HEK293T (cell line): Measurements from ENCODE around the gene ALPK1.
A peak's percentile ranks its signal among the peaks of the same experiment; 100 is the strongest.

Experiments used
- CTCF ChIA-PET: fragments of 350-600 bp; formaldehyde crosslinking; extraction: SDS; loops from one replicate; lab custom pipeline; 2021; ENCODE audit warnings: antibody characterized with exemption, inconsistent platforms; lab: Yijun Ruan, JAX
- POLR2A ChIA-PET: fragments of 350-600 bp; formaldehyde crosslinking; extraction: SDS; loops from one replicate; lab custom pipeline; 2020; ENCODE audit warnings: antibody characterized with exemption, inconsistent platforms; lab: Yijun Ruan, JAX
- DNase-seq: peaks from one replicate; pipeline ENCODE4 v3.0.0; 2012; ENCODE audit warnings: mixed read lengths; ENCODE audit errors: extremely low spot score
- ARNT ChIP-seq: fragments of 450-650 bp; IDR thresholded peaks from 2 replicates; pipeline ENCODE4 v1.6.1; 2017; ENCODE audit warnings: mild to moderate bottlenecking
- BHLHE40 ChIP-seq: fragments of 450-650 bp; IDR thresholded peaks from 2 replicates; pipeline ENCODE4 v1.6.1; 2016; ENCODE audit warnings: mild to moderate bottlenecking, moderate library complexity, borderline replicate concordance
- CTBP1 ChIP-seq: fragments of 450-650 bp; IDR thresholded peaks from 2 replicates; pipeline ENCODE4 v1.6.1; 2016; ENCODE audit warnings: borderline replicate concordance
- ELF4 ChIP-seq: fragments of 450-650 bp; IDR thresholded peaks from 2 replicates; pipeline ENCODE4 v1.6.1; 2017; ENCODE audit warnings: antibody characterized with exemption
- FOXA1 ChIP-seq: fragments of 450-650 bp; IDR thresholded peaks from 2 replicates; pipeline ENCODE4 v1.6.1; 2016; ENCODE audit warnings: mild to moderate bottlenecking
- FOXK2 ChIP-seq: fragments of 450-650 bp; IDR thresholded peaks from 2 replicates; pipeline ENCODE4 v1.6.1; 2016; ENCODE audit warnings: mild to moderate bottlenecking
- FOXM1 ChIP-seq: fragments of 450-650 bp; IDR thresholded peaks from 2 replicates; pipeline ENCODE4 v1.6.1; 2017; ENCODE audit warnings: mild to moderate bottlenecking, borderline replicate concordance
- HDGF ChIP-seq: fragments of 450-650 bp; IDR thresholded peaks from 2 replicates; pipeline ENCODE4 v1.6.1; 2017; ENCODE audit warnings: antibody characterized with exemption, borderline replicate concordance
- L3MBTL2 ChIP-seq: fragments of 450-650 bp; conservative IDR thresholded peaks from 2 replicates; pipeline ENCODE4 v1.6.1; 2016; ENCODE audit warnings: mild to moderate bottlenecking
- LEF1 ChIP-seq: fragments of 450-650 bp; IDR thresholded peaks from 2 replicates; pipeline ENCODE4 v1.6.1; 2017; ENCODE audit warnings: mild to moderate bottlenecking, borderline replicate concordance
- NFRKB ChIP-seq: fragments of 450-650 bp; IDR thresholded peaks from 2 replicates; pipeline ENCODE4 v1.6.1; 2016; ENCODE audit warnings: mild to moderate bottlenecking, moderate library complexity
- SP1 ChIP-seq: fragments of 450-650 bp; IDR thresholded peaks from 2 replicates; pipeline ENCODE4 v1.6.1; 2017
- SUZ12 ChIP-seq: fragments of 450-650 bp; IDR thresholded peaks from 2 replicates; pipeline ENCODE4 v1.6.1; 2016; ENCODE audit warnings: mild to moderate bottlenecking
- TARDBP ChIP-seq: fragments of 450-650 bp; IDR thresholded peaks from 2 replicates; pipeline ENCODE4 v1.6.1; 2016
- ZNF384 ChIP-seq: fragments of 450-650 bp; IDR thresholded peaks from 2 replicates; pipeline ENCODE4 v1.6.1; 2016
- TF ChIP-seq, protein P1 (sequence below): fragments of 450-650 bp; IDR thresholded peaks from 2 replicates; pipeline ENCODE4 v1.6.1; 2016

ALPK1 gene

DNA sequence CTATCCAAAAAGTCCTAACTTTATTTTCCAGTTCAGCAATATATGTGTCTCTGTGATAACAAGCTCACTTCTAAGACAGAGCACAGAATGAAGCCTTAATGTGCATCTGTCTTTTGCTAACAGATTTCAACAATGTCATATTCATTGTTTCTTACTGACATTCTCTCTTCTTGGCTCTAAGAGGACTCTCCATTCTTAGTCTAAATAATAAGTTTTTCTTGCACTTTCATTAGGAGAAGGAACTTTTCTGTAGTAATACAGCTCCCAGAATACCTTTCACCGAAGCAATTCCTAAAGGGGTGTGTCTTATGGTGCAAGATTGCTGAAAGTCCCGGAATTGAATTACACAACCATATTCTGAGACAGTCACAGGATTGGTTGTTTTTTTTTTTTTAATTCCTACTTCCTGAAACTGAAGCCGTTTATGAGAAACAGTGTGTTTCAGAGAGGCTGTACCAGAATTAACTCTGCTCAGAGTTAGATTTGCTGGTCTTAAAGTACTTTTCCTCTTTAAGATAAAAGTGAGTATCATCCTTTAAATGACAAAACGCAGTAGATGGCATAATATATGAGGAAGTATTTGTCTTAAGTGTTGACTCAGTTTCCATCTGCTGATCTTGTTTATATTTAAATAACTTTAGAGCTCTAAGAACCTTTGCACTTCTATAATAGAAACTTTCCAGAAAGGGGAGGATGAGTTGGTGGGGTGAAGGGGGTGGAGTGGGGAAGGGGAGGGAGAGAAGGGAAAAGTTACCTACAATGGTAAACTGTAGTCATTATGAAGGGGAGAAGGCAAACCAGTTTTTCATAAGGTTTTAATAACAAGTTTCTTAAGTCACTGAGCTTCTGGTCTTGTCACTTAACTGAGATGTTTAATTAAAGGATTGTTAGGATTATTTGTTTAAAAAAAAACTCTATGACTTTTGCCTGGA lies at the start of gene ALPK1:
Gene ALPK1 (plus strand): TSS at position 421 of the 932 bp plus-strand sequence.
- DNase-seq, result peak; percentile 71
- 0 out of 2 replicates have a peak, but pooled peaks have one; percentile 29 for TF ChIP-seq ELF4
- no peak for TF ChIP-seq FOXK2
- TF ChIP-seq, protein P1, sequence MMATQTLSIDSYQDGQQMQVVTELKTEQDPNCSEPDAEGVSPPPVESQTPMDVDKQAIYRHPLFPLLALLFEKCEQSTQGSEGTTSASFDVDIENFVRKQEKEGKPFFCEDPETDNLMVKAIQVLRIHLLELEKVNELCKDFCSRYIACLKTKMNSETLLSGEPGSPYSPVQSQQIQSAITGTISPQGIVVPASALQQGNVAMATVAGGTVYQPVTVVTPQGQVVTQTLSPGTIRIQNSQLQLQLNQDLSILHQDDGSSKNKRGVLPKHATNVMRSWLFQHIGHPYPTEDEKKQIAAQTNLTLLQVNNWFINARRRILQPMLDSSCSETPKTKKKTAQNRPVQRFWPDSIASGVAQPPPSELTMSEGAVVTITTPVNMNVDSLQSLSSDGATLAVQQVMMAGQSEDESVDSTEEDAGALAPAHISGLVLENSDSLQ, result no peak
- TF ChIP-seq L3MBTL2, result no peak
- TF ChIP-seq ZNF384, result peak; percentile 93
- TF ChIP-seq FOXM1, result no peak
- ChIA-PET CTCF (no interaction called here), POLR2A (interaction anchor here (0.7 to 1.6 kb wide), 5 partner anchors 10 to 65 kb away, joined by 3 to 12 read pairs (median 4); partner anchors contain the start of genes AP1AR and TIFA)

DNA sequence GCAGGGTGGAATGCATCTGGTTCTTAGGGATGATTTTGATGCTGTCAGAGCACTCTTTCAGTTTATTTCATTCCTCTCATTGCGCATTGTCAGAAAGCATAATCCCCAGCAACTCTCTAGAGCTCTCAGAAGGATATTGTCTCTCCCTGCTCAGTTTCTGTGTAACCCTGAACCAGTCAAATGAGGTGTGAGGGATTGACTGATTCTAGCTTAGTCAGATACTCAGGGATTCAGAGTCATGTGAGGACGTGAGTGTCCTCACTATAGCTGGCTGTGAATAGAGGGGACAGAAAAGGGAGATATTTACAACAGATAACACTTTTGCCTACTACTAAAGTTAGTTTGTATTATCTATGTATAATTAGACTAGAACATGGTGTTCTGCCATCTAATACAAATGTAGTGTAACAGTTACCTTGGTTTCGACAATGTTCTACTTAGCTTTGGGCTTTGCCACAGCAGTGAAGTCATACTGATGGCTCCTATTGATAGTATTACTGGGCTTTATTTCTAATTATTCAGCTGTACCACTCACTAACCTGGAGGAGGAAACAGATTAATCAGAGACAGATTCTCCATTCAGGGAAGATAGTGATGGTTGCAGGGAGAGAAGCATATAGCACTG lies 46.0 kb upstream of the ALPK1 start:
- ChIA-PET CTCF (interaction anchor here (0.7 kb wide), 1 partner anchor 70 kb away, joined by 3 read pairs; no protein-coding TSS in a partner anchor), POLR2A (no interaction called here)
- TF ChIP-seq SP1 (no peak), ELF4 (no peak), SUZ12 (no peak), ARNT (no peak), L3MBTL2 (no peak), LEF1 (no peak), BHLHE40 (no peak), TARDBP (no peak), FOXM1 (no peak), CTBP1 (no peak), FOXK2 (no peak)
- DNase-seq, result no peak

- DNase-seq, result no peak
- no peak for TF ChIP-seq FOXA1
- POLR2A ChIA-PET, result no interaction called here
- CTCF ChIA-PET, result no interaction called here
Measured at GRCh38 chr4:112252234-112252633, 44.9 kb upstream of the ALPK1 start.

DNA sequence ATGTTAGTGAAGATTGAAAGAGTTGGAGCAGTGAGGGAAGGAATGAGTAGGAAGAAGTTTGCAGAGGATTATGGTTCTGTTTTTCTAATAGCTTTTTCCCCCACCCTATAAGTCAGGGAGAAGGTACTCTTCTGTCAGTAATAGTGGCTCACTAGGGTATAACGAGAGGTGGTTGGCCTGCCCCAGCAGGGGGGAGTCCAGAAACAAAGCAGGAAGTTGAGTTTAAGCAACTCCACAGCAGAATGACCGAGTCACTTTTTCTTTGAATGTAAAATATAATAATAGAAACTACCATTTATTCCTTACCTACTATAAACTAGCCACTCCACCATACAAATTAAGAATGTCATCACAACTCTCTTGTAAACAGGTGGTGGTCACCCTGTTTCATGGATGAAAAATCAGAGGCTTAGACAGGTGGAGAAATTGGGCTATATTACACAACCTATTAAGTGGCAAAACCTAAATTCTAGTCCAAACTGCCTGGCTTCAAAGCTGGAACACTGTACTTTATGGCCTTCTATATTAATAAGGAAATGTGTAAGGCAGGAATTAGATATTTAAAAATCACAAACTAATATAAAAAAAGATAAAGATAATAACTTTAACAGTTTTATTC lies 43.7 kb upstream of the ALPK1 start:
- POLR2A ChIA-PET, result no interaction called here
- CTCF ChIA-PET, result no interaction called here
- TF ChIP-seq BHLHE40 (no peak), HDGF (no peak), CTBP1 (no peak), ARNT (no peak), ELF4 (no peak), NFRKB (no peak), SUZ12 (no peak), LEF1 (no peak), FOXA1 (no peak), ZNF384 (no peak), SP1 (no peak), L3MBTL2 (no peak), TARDBP (no peak), FOXM1 (no peak), FOXK2 (no peak)
- TF ChIP-seq, protein P1, result no peak
- no peak for DNase-seq

GRCh38 chr4:112257098-112257497 lies 40.1 kb upstream of the ALPK1 start:
- POLR2A ChIA-PET, result interaction anchor here (1.5 kb wide), 1 partner anchor 10 kb away, joined by 4 read pairs; no protein-coding TSS in a partner anchor

More at GRCh38 chr4:112257098-112257497, 40.1 kb upstream of the ALPK1 start:
- CTCF ChIA-PET, result no interaction called here
- TF ChIP-seq FOXM1, result no peak
- TF ChIP-seq, protein P1, result no peak
- no peak for TF ChIP-seq BHLHE40
- no peak for TF ChIP-seq NFRKB
- no peak for TF ChIP-seq CTBP1
- no peak for TF ChIP-seq ZNF384
- no peak for DNase-seq
